HG02763 (cell line): ENCODE measurements around the gene EPHB2.

Source experiments
- ATAC-seq: cut with Tn5 transposase; IDR thresholded peaks from one replicate; pipeline ENCODE4 v1.9.1; 2021; ENCODE audit warnings: mild to moderate bottlenecking, moderate library complexity; ENCODE audit not compliant: unreplicated experiment

EPHB2 gene

GRCh38 chr1:22796642-22797041 is 86.0 kb downstream of the EPHB2 start:
- no peak for ATAC-seq

DNA sequence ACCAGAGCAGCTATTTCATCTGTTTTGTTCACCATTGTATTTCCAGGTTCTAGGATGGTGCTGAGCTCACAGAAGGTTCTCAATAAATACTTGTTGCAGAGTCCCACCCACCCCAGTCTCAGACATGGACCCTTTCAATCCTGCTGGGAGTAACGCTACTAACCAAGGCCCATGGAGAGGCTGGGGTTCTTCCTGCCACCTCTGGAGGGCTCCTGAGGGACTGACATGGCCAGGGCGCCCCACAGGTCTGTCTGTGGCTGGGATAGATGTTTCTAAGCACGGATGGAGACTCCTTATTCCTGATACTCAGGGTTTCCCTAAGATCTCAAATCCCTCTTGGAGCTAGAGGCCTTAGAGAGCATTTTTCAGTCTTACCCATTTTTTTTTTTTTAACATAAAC is 87.4 kb downstream of the EPHB2 start:
- ATAC-seq = no peak

GRCh38 chr1:22799971-22800370 is 89.3 kb downstream of the EPHB2 start:
- ATAC-seq = no peak

DNA sequence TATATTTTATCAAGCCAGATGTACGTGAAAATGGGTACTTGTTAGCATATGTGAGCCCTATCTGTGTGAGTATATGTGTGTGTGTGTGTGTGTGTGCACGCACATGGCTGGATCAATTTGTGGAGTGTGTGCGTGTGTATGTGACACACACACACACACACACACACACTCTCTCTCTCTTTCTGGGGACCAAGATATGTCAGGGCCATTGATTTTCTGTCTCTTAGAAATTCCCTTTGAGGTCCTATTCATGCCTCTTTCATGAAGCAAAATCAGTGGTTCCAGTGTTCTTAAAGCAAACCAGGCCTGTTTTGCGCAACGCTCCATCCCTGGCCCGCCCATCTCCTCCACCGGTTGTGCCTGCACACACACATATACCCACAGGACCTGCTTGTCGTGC is 90.0 kb downstream of the EPHB2 start:
- no peak for ATAC-seq

GRCh38 chr1:22801347-22801746 is 90.7 kb downstream of the EPHB2 start:
- no peak for ATAC-seq

- ATAC-seq = no peak
Measured at GRCh38 chr1:22801761-22802160, 91.1 kb downstream of the EPHB2 start.

- no peak for ATAC-seq
Measured at GRCh38 chr1:22803833-22804232, 93.2 kb downstream of the EPHB2 start.

DNA sequence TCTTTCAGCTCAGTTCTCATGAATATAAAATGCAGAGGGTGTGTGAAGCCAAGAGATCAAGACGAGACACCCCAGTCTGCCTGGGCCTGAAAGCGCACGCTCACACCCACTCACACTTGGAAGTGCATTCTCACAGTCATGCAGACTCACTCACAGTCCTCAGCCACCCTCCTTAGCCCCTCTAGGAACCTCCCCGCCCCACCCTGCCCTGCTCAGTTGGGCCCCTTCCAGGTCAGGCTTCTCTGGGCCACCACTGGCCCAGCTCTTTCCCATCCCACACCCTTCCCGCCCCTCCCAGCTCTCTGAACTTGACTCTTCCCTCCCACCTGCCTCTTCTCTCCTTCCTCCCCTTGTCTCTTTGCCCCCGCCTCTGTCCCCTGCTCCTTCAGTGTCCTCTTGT is 93.8 kb downstream of the EPHB2 start:
- no peak for ATAC-seq

- no peak for ATAC-seq
Measured at GRCh38 chr1:22804969-22805671, 94.5 kb downstream of the EPHB2 start.

DNA sequence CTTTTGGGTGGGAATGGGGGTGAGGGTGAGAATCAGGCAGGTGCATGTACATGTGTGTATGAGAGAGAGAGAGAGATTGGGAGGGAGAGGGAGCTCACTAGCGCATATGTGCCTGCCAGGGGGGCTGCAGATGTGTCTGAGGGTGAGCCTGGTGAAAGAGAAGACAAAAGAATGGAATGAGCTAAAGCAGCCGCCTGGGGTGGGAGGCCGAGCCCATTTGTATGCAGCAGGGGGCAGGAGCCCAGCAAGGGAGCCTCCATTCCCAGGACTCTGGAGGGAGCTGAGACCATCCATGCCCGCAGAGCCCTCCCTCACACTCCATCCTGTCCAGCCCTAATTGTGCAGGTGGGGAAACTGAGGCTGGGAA is 95.0 kb downstream of the EPHB2 start:
- ATAC-seq = no peak

GRCh38 chr1:22806584-22806983 is 95.9 kb downstream of the EPHB2 start:
- ATAC-seq = no peak

GRCh38 chr1:22807340-22807739 is 96.7 kb downstream of the EPHB2 start:
- no peak for ATAC-seq

- no peak for ATAC-seq
Measured at GRCh38 chr1:22808186-22808675, 97.6 kb downstream of the EPHB2 start.

GRCh38 chr1:22808676-22809483 is 98.2 kb downstream of the EPHB2 start:
- ATAC-seq = no peak

DNA sequence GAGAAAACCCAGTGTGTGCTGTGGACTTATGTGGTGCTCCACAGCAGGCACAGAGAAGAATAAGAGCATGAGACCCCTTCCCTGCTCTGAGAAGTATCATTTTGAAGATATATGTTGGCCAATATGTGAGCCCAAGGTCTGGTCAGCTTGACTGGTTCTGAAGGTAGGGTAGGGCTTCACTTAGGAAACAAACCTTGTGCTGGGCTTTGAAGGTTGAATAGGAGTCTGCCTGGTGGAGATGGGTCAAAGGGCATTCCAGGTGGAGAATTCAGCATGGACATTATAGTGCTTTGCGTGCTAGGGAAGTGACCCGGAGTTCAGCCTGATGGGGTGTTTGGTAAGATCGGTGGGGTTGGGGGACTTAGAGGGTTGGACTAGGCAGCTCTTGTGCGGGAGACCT is 99.1 kb downstream of the EPHB2 start:
- ATAC-seq = no peak

GRCh38 chr1:22810378-22810777 is 99.7 kb downstream of the EPHB2 start:
- ATAC-seq = no peak

- no peak for ATAC-seq
Measured at GRCh38 chr1:22812092-22812880, 101.6 kb downstream of the EPHB2 start.

DNA sequence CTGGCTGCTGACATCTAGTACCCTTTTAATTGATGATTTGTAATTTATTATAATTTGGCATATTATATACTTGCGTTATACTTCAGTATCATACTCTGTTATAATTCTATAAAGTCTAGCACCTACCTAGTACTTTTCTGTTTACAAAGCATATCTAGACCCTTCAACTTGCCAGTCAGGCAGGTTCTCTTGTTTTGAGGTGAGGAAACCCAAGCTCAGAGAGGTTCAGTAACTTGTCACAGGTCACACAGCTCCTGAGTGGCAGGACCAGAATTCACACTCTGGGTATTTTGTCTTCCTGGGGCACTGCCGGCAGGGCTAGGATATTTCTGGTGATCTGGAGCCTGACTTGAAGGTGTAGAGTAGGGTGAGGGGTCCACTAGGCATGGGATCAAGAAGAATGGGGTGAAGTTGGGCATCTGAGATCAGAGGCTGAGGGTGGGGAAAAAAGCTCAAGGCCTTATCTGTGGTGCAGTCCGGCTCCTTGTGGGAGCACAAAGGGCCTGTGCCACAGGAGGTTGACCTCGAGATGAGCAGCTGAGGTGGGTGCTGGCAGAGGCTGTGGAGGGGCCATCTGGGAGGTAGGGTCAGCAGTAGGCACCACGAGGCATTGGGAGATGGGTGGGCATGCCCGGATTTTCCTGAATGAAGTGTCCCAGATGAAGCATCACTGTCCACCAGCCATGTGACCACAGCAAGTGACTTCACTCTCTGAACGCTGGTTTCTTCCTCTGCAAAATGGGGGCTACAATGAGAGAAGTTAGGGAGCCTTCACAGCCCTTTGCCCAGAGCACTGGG is 102.6 kb downstream of the EPHB2 start:
- no peak for ATAC-seq

GRCh38 chr1:22814176-22815042 is 103.8 kb downstream of the EPHB2 start:
- no peak for ATAC-seq

DNA sequence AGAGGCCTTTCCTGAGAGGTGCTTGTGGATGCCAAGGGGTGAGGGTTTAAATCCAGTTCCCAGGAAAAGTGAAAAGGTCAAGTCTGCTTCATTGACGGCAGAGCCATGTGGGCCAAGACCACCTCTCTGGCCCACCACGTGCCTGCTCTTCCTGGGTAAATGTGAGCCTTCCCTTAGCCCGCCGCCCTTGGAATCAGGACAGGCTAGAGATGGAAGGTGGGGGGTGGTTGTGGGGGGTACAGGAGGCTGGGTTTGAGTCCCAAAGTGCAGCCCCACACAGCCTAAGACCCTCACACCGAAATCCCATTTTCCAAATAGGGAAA is 104.4 kb downstream of the EPHB2 start:
- no peak for ATAC-seq
